ENCODE results near the gene CATSPERZ.
"Not testable (repeated sequence)": the region's sequence is repeated elsewhere in the genome, so short reads cannot be mapped to it uniquely, and the experiment has no call there.

Gene CATSPERZ

GRCh38 chr11:64304316-64305072 lies 4.3 kb downstream of the CATSPERZ start:
- H3K27ac Mint-ChIP-seq: peak overlapping the region; percentile 90

GRCh38 chr11:64305075-64305690 lies 5.0 kb downstream of the CATSPERZ start, which contains the start of gene ESRRA:
TSS of gene ESRRA (plus strand) at chr11:64305524. CDS start at chr11:64307180, 1,656 bp downstream.
- Mint-ChIP-seq H3K4me3 (peak within 1 kb of the TSS; percentile 95), H3K4me1 (peaks cover 31% of the 10 kb centered on the region), H3K9me3 (no peaks in the 10 kb centered on the region), H3K27me3 (ENCODE audit: low read depth, poor library complexity) (peaks cover 41% of the 10 kb centered on the region), H3K27ac (peak within 1 kb of the TSS; percentile 97), H3K36me3 (ENCODE audit: low read depth) (peaks cover 5% of the 10 kb centered on the region)
- peak; percentile 100 for DNase-seq
- TF ChIP-seq CTCF (IDR thresholded peaks at IDR 0.05): no peak

More at GRCh38 chr11:64304316-64305072, 4.3 kb downstream of the CATSPERZ start:
- Mint-ChIP-seq H3K27me3 (ENCODE audit: low read depth, poor library complexity) (peaks cover 48% of the 10 kb centered on the region), H3K36me3 (ENCODE audit: low read depth) (peaks cover 5% of the 10 kb centered on the region), H3K9me3 (no peaks in the 10 kb centered on the region), H3K4me3 (peak overlapping the region; percentile 86), H3K4me1 (peaks cover 31% of the 10 kb centered on the region)
- DNase-seq: peak; percentile 97
- TF ChIP-seq CTCF (IDR thresholded peaks at IDR 0.05): peak; percentile 80

- peaks cover 34% of the 10 kb centered on the region for H3K27me3 Mint-ChIP-seq (ENCODE audit: low read depth, poor library complexity)
- peaks cover 5% of the 10 kb centered on the region for H3K36me3 Mint-ChIP-seq (ENCODE audit: low read depth)
- H3K4me1 Mint-ChIP-seq: peaks cover 25% of the 10 kb centered on the region
- peak overlapping the region; percentile 95 for H3K4me3 Mint-ChIP-seq
- TF ChIP-seq CTCF (IDR thresholded peaks at IDR 0.05): peak; percentile 23
- peak overlapping the region; percentile 97 for H3K27ac Mint-ChIP-seq
- DNase-seq: peak; percentile 75
- no peaks in the 10 kb centered on the region for H3K9me3 Mint-ChIP-seq
Measured at GRCh38 chr11:64305691-64306562, 5.8 kb downstream of the CATSPERZ start.

GRCh38 chr11:64306563-64306875 lies 6.4 kb downstream of the CATSPERZ start:
- Mint-ChIP-seq H3K27ac (peak overlapping the region; percentile 97), H3K4me3 (peak overlapping the region; percentile 95), H3K4me1 (peaks cover 25% of the 10 kb centered on the region), H3K27me3 (ENCODE audit: low read depth, poor library complexity) (peaks cover 28% of the 10 kb centered on the region), H3K36me3 (ENCODE audit: low read depth) (peaks cover 5% of the 10 kb centered on the region), H3K9me3 (no peaks in the 10 kb centered on the region)
- no peak for TF ChIP-seq CTCF (IDR thresholded peaks at IDR 0.05)
- DNase-seq: no peak

GRCh38 chr11:64306876-64307622 lies 6.9 kb downstream of the CATSPERZ start:
- DNase-seq: no peak
- TF ChIP-seq CTCF (IDR thresholded peaks at IDR 0.05): no peak
- Mint-ChIP-seq H3K27ac (no peak overlapping the region), H3K27me3 (ENCODE audit: low read depth, poor library complexity) (peaks cover 22% of the 10 kb centered on the region), H3K4me3 (peak overlapping the region; percentile 95), H3K4me1 (peaks cover 25% of the 10 kb centered on the region), H3K36me3 (ENCODE audit: low read depth) (peaks cover 5% of the 10 kb centered on the region), H3K9me3 (no peaks in the 10 kb centered on the region)

DNA sequence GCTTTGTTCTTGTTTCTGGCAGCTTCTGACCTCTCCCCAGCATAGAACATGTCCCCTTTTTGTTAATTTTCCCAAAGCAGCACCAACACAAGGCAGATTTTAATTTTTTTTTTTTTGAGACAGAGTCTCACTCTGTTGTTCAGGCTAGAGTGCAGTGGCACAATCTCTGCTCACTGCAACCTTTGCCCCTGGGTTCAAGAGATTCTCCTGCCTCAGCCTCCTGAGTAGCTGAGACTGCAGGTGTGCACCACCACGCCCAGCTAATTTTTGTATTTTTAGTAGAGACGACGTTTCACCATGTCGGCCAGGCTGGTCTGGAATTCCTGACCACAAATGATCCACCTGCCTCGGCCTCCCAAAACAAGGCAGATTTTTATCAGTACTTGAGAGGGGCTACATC lies 7.6 kb downstream of the CATSPERZ start:
- Mint-ChIP-seq H3K27ac (peak overlapping the region; percentile 72), H3K27me3 (ENCODE audit: low read depth, poor library complexity) (peaks cover 15% of the 10 kb centered on the region), H3K4me3 (peak overlapping the region; percentile 37), H3K4me1 (peaks cover 25% of the 10 kb centered on the region)
- H3K36me3 Mint-ChIP-seq (ENCODE audit: low read depth); H3K9me3 Mint-ChIP-seq; DNase-seq: not testable (repeated sequence)

Measured in nephron progenitor cell (in vitro differentiated cells).